HL-60 (cell line): ENCODE results near the gene SLC24A3.

ENCODE experiments used
- CTCF ChIP-seq: IDR thresholded peaks from one replicate; pipeline ENCODE4 v1.5.1; 2011; ENCODE audit warnings: low read length, control low read depth, inconsistent platforms; ENCODE audit not compliant: insufficient read depth
- POLR2AphosphoS5 ChIP-seq: IDR thresholded peaks from 2 replicates; pipeline ENCODE4 v1.6.1; 2012; ENCODE audit warnings: low read depth

DNA sequence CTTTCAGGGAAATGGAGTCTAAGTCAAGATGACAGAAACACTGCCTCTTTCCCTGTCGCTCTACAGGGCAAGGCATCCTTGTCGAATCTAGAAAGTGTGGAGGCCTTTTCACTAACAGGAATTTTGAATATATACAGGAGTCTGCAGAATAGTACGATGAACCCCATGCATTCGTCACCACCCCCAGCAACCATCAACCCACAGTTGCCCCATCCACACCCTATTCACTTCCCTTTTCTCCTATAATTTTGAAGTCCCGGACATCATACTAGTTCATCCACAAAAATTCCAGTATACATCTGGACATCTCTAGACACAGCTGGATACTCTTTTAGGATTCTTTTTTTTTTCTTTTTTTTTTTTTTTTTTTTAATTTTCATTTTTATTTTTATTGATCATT lies 464.9 kb downstream of the SLC24A3 start:
- no peak for TF ChIP-seq POLR2AphosphoS5
- no peak for TF ChIP-seq CTCF
